ENCODE data around the gene MTCP1. TPM values are rescaled to one million over a fixed set of nuclear protein-coding genes. Genes with fewer than 3 reads are reported as not detected.

The MTCP1 gene
- total and polyA plus RNA-seq, 2 experiments from 2014 or later, result 0.83 to 17.7 TPM

- TF ChIP-seq ZNF331 (CRISPR knock-in tag; IDR thresholded peaks at IDR 0.05; ENCODE audit: low read depth) (no peak), ZNF462 (CRISPR knock-in tag; IDR thresholded peaks at IDR 0.05) (no peak), JUNB (IDR thresholded peaks at IDR 0.05; ENCODE audit: unreplicated experiment) (no peak)
These were observed 15.4 kb downstream of the MTCP1 start (continued) for GRCh38 chrX:155055494-155055893.

GRCh38 chrX:155054255-155054654, 16.7 kb downstream of the MTCP1 start:
- Mint-ChIP-seq H3K4me1 (peaks cover 1% of the 10 kb centered on the region; the same call in 2 of the 3 replicates), H3K4me3 (no peak overlapping the region), H3K27ac (no peak overlapping the region), H3K36me3 (ENCODE audit: low read depth) (0 out of 3 replicates have a peak, but pooled peaks cover 10% of the 10 kb centered on the region), H3K27me3 (ENCODE audit: insufficient read depth, low read depth, poor library complexity) (peaks cover 2% of the 10 kb centered on the region), H3K9me3 (no peaks in the 10 kb centered on the region)
- H3K79me2 ChIP-seq (replicated peaks; ENCODE audit: insufficient read depth), result no peaks in the 10 kb centered on the region
- H3K27ac ChIP-seq (ENCODE audit: low read depth), result no peak overlapping the region
- no peak overlapping the region for H2AFZ ChIP-seq
- no peaks in the 10 kb centered on the region for H3K27me3 ChIP-seq (ENCODE audit: insufficient read depth)
- no peak for ATAC-seq
- DNase-seq (ENCODE audit: low spot score), result no peak
- H4K20me1 ChIP-seq (replicated peaks; ENCODE audit: insufficient read depth), result no peaks in the 10 kb centered on the region
- no peaks in the 10 kb centered on the region for H3F3A ChIP-seq (replicated peaks; ENCODE audit: low read depth)
- H3K36me3 ChIP-seq (ENCODE audit: insufficient read depth), result no peaks in the 10 kb centered on the region
- H3K4me1 ChIP-seq (ENCODE audit: insufficient read depth), result no peaks in the 10 kb centered on the region
- no peak overlapping the region for H3K4me3 ChIP-seq
- H3K9me2 ChIP-seq (ENCODE audit: insufficient read depth), result no peaks in the 10 kb centered on the region
- TF ChIP-seq ZNF331 (CRISPR knock-in tag; IDR thresholded peaks at IDR 0.05; ENCODE audit: low read depth) (no peak), STAT1 (IDR thresholded peaks at IDR 0.05; ENCODE audit: unreplicated experiment) (no peak)
- no peak overlapping the region for H3K4me2 ChIP-seq

- H3K9me2 ChIP-seq (ENCODE audit: insufficient read depth), result no peaks in the 10 kb centered on the region
- H3K79me2 ChIP-seq (replicated peaks; ENCODE audit: insufficient read depth), result no peaks in the 10 kb centered on the region
- 0 out of 3 replicates have a peak, but pooled peaks cover 10% of the 10 kb centered on the region for H3K36me3 Mint-ChIP-seq (ENCODE audit: low read depth)
- ATAC-seq (no peak), DNase-seq (ENCODE audit: low spot score) (no peak)
- no peaks in the 10 kb centered on the region for H3K4me1 ChIP-seq (ENCODE audit: insufficient read depth)
- H3K27me3 ChIP-seq (ENCODE audit: insufficient read depth), result no peaks in the 10 kb centered on the region
- no peak overlapping the region for H3K27ac ChIP-seq (ENCODE audit: low read depth)
- no peak overlapping the region for H3K27ac Mint-ChIP-seq
- no peaks in the 10 kb centered on the region for H3K36me3 ChIP-seq (ENCODE audit: insufficient read depth)
- H3K4me3 Mint-ChIP-seq, result no peak overlapping the region
- H3K27me3 Mint-ChIP-seq (ENCODE audit: insufficient read depth, low read depth, poor library complexity), result peaks cover 2% of the 10 kb centered on the region
- no peak overlapping the region for H3K4me2 ChIP-seq
- H3K4me1 Mint-ChIP-seq, result peaks cover 6% of the 10 kb centered on the region; the same call in 2 of the 3 replicates
- H4K20me1 ChIP-seq (replicated peaks; ENCODE audit: insufficient read depth), result no peaks in the 10 kb centered on the region
- no peaks in the 10 kb centered on the region for H3K9me3 Mint-ChIP-seq
- H3F3A ChIP-seq (replicated peaks; ENCODE audit: low read depth), result no peaks in the 10 kb centered on the region
- no peak overlapping the region for H3K4me3 ChIP-seq
- H2AFZ ChIP-seq, result no peak overlapping the region
- TF ChIP-seq EZH2 (IDR thresholded peaks at IDR 0.05; ENCODE audit: low read depth, unreplicated experiment) (no peak), POLR2AphosphoS5 (IDR thresholded peaks at IDR 0.05; ENCODE audit: low read depth) (no peak)
These were observed 17.3 kb downstream of the MTCP1 start for GRCh38 chrX:155053656-155054055.
